Measurements from ENCODE around the gene GPR146.
A peak's percentile ranks its signal among the peaks of the same experiment; 100 is the strongest.

DNA sequence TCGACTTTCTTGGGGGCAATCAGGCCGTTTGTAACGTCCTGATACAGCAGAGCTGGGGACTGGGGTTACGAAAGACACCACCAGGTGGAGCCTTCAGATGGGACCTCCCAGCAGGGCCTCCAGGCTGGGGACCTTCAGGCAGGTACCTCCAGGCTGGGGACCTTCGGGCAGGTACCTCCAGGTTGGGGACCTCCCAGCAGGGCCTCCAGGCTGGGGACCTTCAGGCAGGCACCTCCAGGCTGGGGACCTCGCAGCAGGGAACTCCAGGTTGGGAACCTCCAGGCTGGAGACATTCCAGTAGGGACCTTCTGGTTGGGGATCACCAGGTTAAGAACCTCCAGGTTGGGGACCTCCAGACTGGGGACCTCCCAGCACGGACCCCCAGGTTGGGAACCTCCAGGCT is 23.5 kb upstream of the GPR146 start:
- TF ChIP-seq, protein P1, sequence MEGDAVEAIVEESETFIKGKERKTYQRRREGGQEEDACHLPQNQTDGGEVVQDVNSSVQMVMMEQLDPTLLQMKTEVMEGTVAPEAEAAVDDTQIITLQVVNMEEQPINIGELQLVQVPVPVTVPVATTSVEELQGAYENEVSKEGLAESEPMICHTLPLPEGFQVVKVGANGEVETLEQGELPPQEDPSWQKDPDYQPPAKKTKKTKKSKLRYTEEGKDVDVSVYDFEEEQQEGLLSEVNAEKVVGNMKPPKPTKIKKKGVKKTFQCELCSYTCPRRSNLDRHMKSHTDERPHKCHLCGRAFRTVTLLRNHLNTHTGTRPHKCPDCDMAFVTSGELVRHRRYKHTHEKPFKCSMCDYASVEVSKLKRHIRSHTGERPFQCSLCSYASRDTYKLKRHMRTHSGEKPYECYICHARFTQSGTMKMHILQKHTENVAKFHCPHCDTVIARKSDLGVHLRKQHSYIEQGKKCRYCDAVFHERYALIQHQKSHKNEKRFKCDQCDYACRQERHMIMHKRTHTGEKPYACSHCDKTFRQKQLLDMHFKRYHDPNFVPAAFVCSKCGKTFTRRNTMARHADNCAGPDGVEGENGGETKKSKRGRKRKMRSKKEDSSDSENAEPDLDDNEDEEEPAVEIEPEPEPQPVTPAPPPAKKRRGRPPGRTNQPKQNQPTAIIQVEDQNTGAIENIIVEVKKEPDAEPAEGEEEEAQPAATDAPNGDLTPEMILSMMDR (conservative IDR thresholded peaks at IDR 0.05; ENCODE audit: low read depth, low read length): 0 out of 2 replicates have a peak, but pooled peaks have one; percentile 20
- TF ChIP-seq EZH2 (IDR thresholded peaks at IDR 0.05; ENCODE audit: borderline replicate concordance, low read depth, low read length, poor library complexity, severe bottlenecking): no peak

All from A673 (cell line).